ENCODE measurements around the gene TFAP2C. TPM values are rescaled to one million over a fixed set of nuclear protein-coding genes. Genes with fewer than 3 reads are reported as not detected.

The TFAP2C gene
- total RNA-seq, 2 donors from 2014 or later: 0.57 to 1.3 TPM

- Histone ChIP-seq H3K4me3 (no peak overlapping the region), H3K27me3 (no peaks in the 10 kb centered on the region), H3K36me3 (no peaks in the 10 kb centered on the region), H3K9ac (ENCODE audit: low read depth in 2 of 2, low read length in 2 of 2) (no peak overlapping the region), H3K4me1 (no peaks in the 10 kb centered on the region), H3K27ac (no peak overlapping the region), H3K9me3 (no peaks in the 10 kb centered on the region)
- TF ChIP-seq CTCF (IDR thresholded peaks at IDR 0.05): no peak
- DNase-seq: no peak
- intact Hi-C loops (cut with DNase I): no loop called here
These were observed 36.3 kb upstream of the TFAP2C start for GRCh38 chr20:56592817-56593216.

GRCh38 chr20:56595746-56596475, 33.2 kb upstream of the TFAP2C start:
- Histone ChIP-seq H3K4me1 (no peaks in the 10 kb centered on the region), H3K9me3 (no peaks in the 10 kb centered on the region), H3K9ac (ENCODE audit: low read depth in 2 of 2, low read length in 2 of 2) (no peak overlapping the region), H3K36me3 (no peaks in the 10 kb centered on the region), H3K4me3 (no peak overlapping the region), H3K27ac (no peak overlapping the region), H3K27me3 (no peaks in the 10 kb centered on the region)
- TF ChIP-seq CTCF (IDR thresholded peaks at IDR 0.05): no peak
- intact Hi-C loops (cut with DNase I): no loop called here
- DNase-seq: no peak

GRCh38 chr20:56601166-56601565, 27.9 kb upstream of the TFAP2C start:
- Histone ChIP-seq H3K36me3 (no peaks in the 10 kb centered on the region), H3K27ac (no peak overlapping the region), H3K9me3 (no peaks in the 10 kb centered on the region), H3K27me3 (no peaks in the 10 kb centered on the region), H3K4me1 (no peaks in the 10 kb centered on the region), H3K9ac (ENCODE audit: low read depth in 2 of 2, low read length in 2 of 2) (no peak overlapping the region), H3K4me3 (no peak overlapping the region)
- no peak for TF ChIP-seq CTCF (IDR thresholded peaks at IDR 0.05)
- intact Hi-C loops (cut with DNase I): no loop called here
- DNase-seq: no peak

- Histone ChIP-seq H3K9ac (ENCODE audit: low read depth in 2 of 2, low read length in 2 of 2) (no peak overlapping the region), H3K27ac (no peak overlapping the region), H3K36me3 (no peaks in the 10 kb centered on the region), H3K9me3 (no peaks in the 10 kb centered on the region), H3K4me1 (no peaks in the 10 kb centered on the region), H3K27me3 (no peaks in the 10 kb centered on the region), H3K4me3 (no peak overlapping the region)
- intact Hi-C loops (cut with DNase I): no loop called here
- no peak for TF ChIP-seq CTCF (IDR thresholded peaks at IDR 0.05)
- DNase-seq: no peak
These were observed 24.4 kb upstream of the TFAP2C start for GRCh38 chr20:56604673-56605072.

- intact Hi-C loops (cut with DNase I): no loop called here
- Histone ChIP-seq H3K27me3 (no peaks in the 10 kb centered on the region), H3K9me3 (no peaks in the 10 kb centered on the region), H3K9ac (ENCODE audit: low read depth in 2 of 2, low read length in 2 of 2) (no peak overlapping the region), H3K36me3 (no peaks in the 10 kb centered on the region), H3K4me3 (no peak overlapping the region), H3K4me1 (no peaks in the 10 kb centered on the region), H3K27ac (no peak overlapping the region)
- no peak for TF ChIP-seq CTCF (IDR thresholded peaks at IDR 0.05)
- no peak for DNase-seq
These were observed 23.7 kb upstream of the TFAP2C start for GRCh38 chr20:56605261-56605996.
